K562 (cell line): ENCODE data around the gene KCTD16. TPM values are rescaled to one million over a fixed set of nuclear protein-coding genes. Genes with fewer than 3 reads are reported as not detected.

Source experiments
- ATAC-seq: fragments of 200-7000 bp; cut with Tn5 transposase; 3 replicates; pipeline ENCODE4 v1.9.1; 2020; ENCODE audit warnings: moderate library complexity
- BruUV-seq: library from RNA; stranded (reverse); fragments of 400-500 nt; replicated peaks from 2 replicates; lab custom pipeline; 2021; lab: Mats Ljungman, UMichigan
- CTCF ChIA-PET: fragments of 300-600 bp; formaldehyde crosslinking; extraction: SDS; loops from one replicate; lab custom pipeline; 2021; ENCODE audit warnings: low intra/inter-chr PET ratio; lab: Yijun Ruan, JAX
- POLR2A ChIA-PET: fragments of 300-600, 350-650 bp; sonication (Branson Sonifier 250); formaldehyde crosslinking; extraction: SDS; loops from one replicate; lab custom pipeline; 2021; ENCODE audit warnings: antibody characterized with exemption, inconsistent platforms; lab: Yijun Ruan, JAX
- DNase-seq, 4 experiments: peaks; one replicate each; pipeline versions ENCODE4 v3.0.0 to v3.0.0-alpha.2; 2011 to 2018; ENCODE audit warnings: low spot score in 3 of 4, mixed read lengths in 3 of 4; ENCODE audit errors: extremely low read depth in 1 of 4
- FAIRE-seq: peaks from 2 replicates; lab custom pipeline; 2011; peaks lifted over from hg19 to GRCh38; lab: Jason Lieb, UNC
- H2AFZ ChIP-seq: 2 replicates; pipeline ENCODE4 v1.6.0; 2011; ENCODE audit warnings: low read depth, low read length, control low read depth, inconsistent platforms
- H3K27ac ChIP-seq: fragments of 200-600 bp; 3 replicates; pipeline ENCODE4 v1.8.0; 2011; ENCODE audit warnings: low read depth, mild to moderate bottlenecking, control low read depth, inconsistent platforms, low read length, moderate library complexity, mixed read lengths; ENCODE audit errors: extremely low read depth
- H3K27me3 ChIP-seq, 2 experiments: fragments of 300-600 bp in 1 of 2; 2 replicates in 1 of 2; 3 replicates in 1 of 2; pipeline versions ENCODE4 v1.6.0 to v1.8.0; 2011; ENCODE audit warnings: inconsistent platforms in 2 of 2, low read length in 2 of 2, mild to moderate bottlenecking in 1 of 2, mixed read lengths in 1 of 2, moderate library complexity in 1 of 2; ENCODE audit not compliant: control insufficient read depth in 2 of 2, insufficient read depth in 2 of 2
- H3K36me3 ChIP-seq: fragments of 300-600 bp; 3 replicates; pipeline ENCODE4 v1.8.0; 2011; ENCODE audit warnings: mild to moderate bottlenecking, low read length, inconsistent platforms; ENCODE audit not compliant: control insufficient read depth, insufficient read depth
- H3K4me1 ChIP-seq, 2 experiments: fragments of 200-600 bp in 1 of 2; replicated peaks in 1 of 2; 2 replicates in 1 of 2; 3 replicates in 1 of 2; pipeline versions ENCODE4 v1.5.1 to v1.8.0; 2011; ENCODE audit warnings: inconsistent platforms in 2 of 2, low read length in 2 of 2, mild to moderate bottlenecking in 1 of 2, mixed read lengths in 1 of 2, moderate library complexity in 1 of 2; ENCODE audit not compliant: control insufficient read depth in 2 of 2, insufficient read depth in 2 of 2
- H3K4me2 ChIP-seq: 2 replicates; pipeline ENCODE4 v1.6.1; 2011; ENCODE audit warnings: low read length, control low read depth, inconsistent platforms, mixed read lengths; ENCODE audit not compliant: insufficient read depth
- H3K4me3 ChIP-seq: fragments of 200-600 bp; sonication (generic), shearing (Covaris generic); 2 replicates; pipeline ENCODE4 v1.5.1; 2016; ENCODE audit warnings: control low read depth, inconsistent platforms
- H3K79me2 ChIP-seq: fragments of 200-600 bp; 3 replicates; pipeline ENCODE4 v1.8.0; 2011; ENCODE audit warnings: low read length, inconsistent platforms; ENCODE audit not compliant: control insufficient read depth, insufficient read depth
- H3K9ac ChIP-seq, 2 experiments: 2 replicates each; pipeline versions ENCODE4 v1.6.0 to v1.6.1; 2011; ENCODE audit warnings: low read depth in 2 of 2, low read length in 2 of 2, control low read depth in 1 of 2, inconsistent platforms in 1 of 2, mild to moderate bottlenecking in 1 of 2, mixed read lengths in 1 of 2; ENCODE audit not compliant: insufficient read depth in 1 of 2
- H3K9me1 ChIP-seq: one replicate; pipeline ENCODE4 v1.6.0; 2011; ENCODE audit warnings: inconsistent platforms, mild to moderate bottlenecking, low read length, moderate library complexity; ENCODE audit not compliant: control insufficient read depth, insufficient read depth
- H3K9me3 ChIP-seq: replicated peaks from 2 replicates; pipeline ENCODE4 v1.5.1; 2011; ENCODE audit warnings: low read depth, low read length, inconsistent platforms; ENCODE audit not compliant: control insufficient read depth, insufficient read depth
- H4K20me1 ChIP-seq: replicated peaks from 2 replicates; pipeline ENCODE4 v1.6.1; 2011; ENCODE audit warnings: low read length, inconsistent platforms, mixed read lengths; ENCODE audit not compliant: control insufficient read depth, insufficient read depth
- CHD1 ChIP-seq: fragments of 200-600 bp; sonication (generic); IDR thresholded peaks from one replicate; pipeline ENCODE4 v1.6.1; 2012; ENCODE audit warnings: mild to moderate bottlenecking, moderate library complexity, low read length, inconsistent platforms
- HIVEP1 ChIP-seq: fragments of 250-450 bp; sonication (Bioruptor Pico); IDR thresholded peaks from 2 replicates; pipeline ENCODE4 v1.4.0; 2020; ENCODE audit warnings: mild to moderate bottlenecking
- NFIC ChIP-seq: fragments of 450-650 bp; IDR thresholded peaks from 2 replicates; pipeline ENCODE4 v1.6.1; 2017; ENCODE audit warnings: mild to moderate bottlenecking, inconsistent platforms
- NUFIP1 ChIP-seq: fragments of 450-650 bp; IDR thresholded peaks from 2 replicates; pipeline ENCODE4 v1.6.1; 2018; ENCODE audit not compliant: partially characterized antibody
- PHTF2 ChIP-seq: fragments of 250-450 bp; sonication (Bioruptor Pico); IDR thresholded peaks from 2 replicates; pipeline ENCODE4 v1.5.0; 2021; ENCODE audit warnings: mild to moderate bottlenecking
- RBBP5 ChIP-seq: fragments of 200-600 bp; sonication (generic); IDR thresholded peaks from 2 replicates; pipeline ENCODE4 v1.6.1; 2012; ENCODE audit warnings: borderline replicate concordance, mild to moderate bottlenecking, low read length, control low read depth, inconsistent platforms; ENCODE audit not compliant: insufficient read depth, poor library complexity, severe bottlenecking
- ZBTB1 ChIP-seq: sonication (generic); formaldehyde crosslinking; IDR thresholded peaks from 2 replicates; pipeline ENCODE4 v1.8.1; 2023; ENCODE audit warnings: missing genetic modification reagents, low read depth, mild to moderate bottlenecking, borderline replicate concordance
- ZBTB17 ChIP-seq: fragments of 450-650 bp; formaldehyde crosslinking; IDR thresholded peaks from 2 replicates; pipeline ENCODE4 v1.4.0; 2020; ENCODE audit warnings: mild to moderate bottlenecking
- WGBS: fragments of 100-300 bp; shearing (Covaris generic); methylation state at CpG from one replicate; pipeline ENCODE4 v1.1.6; 2016; ENCODE audit warnings: low coverage, mixed read lengths; ENCODE audit not compliant: insufficient coverage; ENCODE audit errors: missing lambda C conversion rate; 5-methylcytosine and 5-hydroxymethylcytosine counted together
- in situ Hi-C: fragments of 300-500 bp; cut with MboI; formaldehyde crosslinking; loops from 4 replicates; pipeline ENCODE4 v1.15.0; 2018; ENCODE audit warnings: inconsistent platforms, mixed read lengths
- intact Hi-C: fragments of 100-400 bp; cut with micrococcal nuclease; formaldehyde crosslinking; loops from 2 replicates; pipeline ENCODE4 v1.14.2; 2022
- polyA plus RNA-seq, 8 experiments: library from polyadenylated mRNA; depleted of rRNA in 4 of 8; stranded (reverse) in 5 of 8; unstranded in 3 of 8; fragments of >200 nt; fragmentation: Nextera tagmentation in 2 of 8; fragmentation: Illumina TruSeq in 1 of 8; extraction: Ambion mirVana in 2 of 8; extraction: Trizol in 1 of 8; gene quantifications; 2 replicates each; pipeline versions ENCODE4 v1.2.1 to v1.2.3, GENCODE V29; 2011 to 2014; ENCODE audit warnings: inconsistent platforms in 1 of 8, missing spikeins in 1 of 8
- total RNA-seq, 7 experiments: library from RNA; depleted of rRNA in 6 of 7; stranded (reverse); fragments of >200 nt in 6 of 7; fragmentation: Illumina TruSeq in 2 of 7; extraction: Trizol in 2 of 7; gene quantifications; 2 replicates each; pipeline versions ENCODE4 v1.2.1 to v1.2.3, GENCODE V29; 2011 to 2021; ENCODE audit warnings: low replicate concordance in 1 of 7
- TF ChIP-seq, protein P1 (sequence below): fragments of 450-650 bp; IDR thresholded peaks from 2 replicates; pipeline ENCODE4 v1.6.1; 2017; ENCODE audit warnings: antibody characterized with exemption, mild to moderate bottlenecking
- TF ChIP-seq, protein P2 (sequence below): sonication (generic); formaldehyde crosslinking; IDR thresholded peaks from 2 replicates; pipeline ENCODE4 v1.8.0; 2022; ENCODE audit warnings: missing genetic modification reagents, mild to moderate bottlenecking, borderline replicate concordance
- TF ChIP-seq, protein P3 (sequence below): sonication (generic); formaldehyde crosslinking; IDR thresholded peaks from 2 replicates; pipeline ENCODE4 v1.8.1; 2022; ENCODE audit warnings: missing genetic modification reagents
- TF ChIP-seq, protein P4 (sequence below): fragments of 450-650 bp; IDR thresholded peaks from 2 replicates; pipeline ENCODE4 v1.6.1; 2017; ENCODE audit warnings: antibody characterized with exemption

The KCTD16 gene
- total and polyA plus RNA-seq, 9 of the 15 experiments (the other 6 are each of a cell fraction or from before 2014, with no cell fraction given), result 0.04 TPM; not detected in 8

DNA sequence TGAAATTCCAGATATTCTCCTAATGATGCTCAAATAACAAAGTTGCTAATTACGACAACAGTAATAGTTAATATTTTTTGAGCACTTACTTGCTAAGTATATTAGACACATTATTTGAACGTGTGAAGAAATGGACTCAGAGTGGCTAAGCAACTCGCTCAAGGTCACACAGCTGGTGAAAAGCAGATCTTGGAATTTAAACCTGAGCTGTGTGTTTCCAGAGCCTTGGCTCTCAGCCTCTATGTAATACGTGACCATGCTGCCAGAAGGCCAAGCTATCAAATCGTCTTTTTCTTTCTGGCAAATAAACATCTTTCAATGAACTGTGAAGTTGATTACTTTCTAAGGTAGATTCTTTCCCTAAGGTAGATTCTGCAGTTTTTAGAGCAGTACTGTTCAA lies 61.6 kb downstream of the KCTD16 start (continued):
- TF ChIP-seq ZBTB1 (CRISPR knock-in tag), result no peak

DNA sequence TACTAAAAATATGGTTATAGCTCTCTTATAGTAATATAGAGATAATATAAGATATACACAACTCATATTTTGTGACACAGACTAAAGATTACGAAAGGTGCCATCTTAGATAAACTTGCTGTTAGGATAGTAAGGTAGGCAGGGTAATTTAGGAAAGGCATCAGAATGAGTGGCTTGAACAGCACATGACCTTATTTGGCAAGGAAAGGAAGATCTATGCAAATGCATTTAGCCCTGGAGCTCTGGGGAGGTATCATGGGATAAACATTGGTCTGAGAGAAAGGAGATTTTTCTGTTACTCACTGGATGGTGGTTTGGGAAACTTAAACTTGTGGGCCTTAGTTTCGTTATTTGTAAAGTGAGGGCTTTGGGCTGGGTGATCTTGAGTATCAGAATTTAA lies 65.8 kb downstream of the KCTD16 start:
- H3K27me3 ChIP-seq, result no peaks in the 10 kb centered on the region
- POLR2A ChIA-PET, result no interaction called here
- H3K4me2 ChIP-seq, result no peak overlapping the region
- no peaks in the 10 kb centered on the region for H3K79me2 ChIP-seq
- H2AFZ ChIP-seq, result no peak overlapping the region
- CTCF ChIA-PET, result no interaction called here
- no peak for DNase-seq
- no peak overlapping the region for H3K27ac ChIP-seq
- no peaks in the 10 kb centered on the region for H3K9me1 ChIP-seq
- no peak for FAIRE-seq
- no TSS peak for BruUV-seq
- no peaks in the 10 kb centered on the region for H3K9me3 ChIP-seq
- H4K20me1 ChIP-seq, result no peaks in the 10 kb centered on the region
- in situ Hi-C loops (no loop called here), intact Hi-C loops (no loop called here)
- no peak for ATAC-seq
- H3K9ac ChIP-seq, result no peak overlapping the region
- no peaks in the 10 kb centered on the region for H3K4me1 ChIP-seq
- H3K36me3 ChIP-seq, result no peaks in the 10 kb centered on the region
- 0% methylated on average over 2 of the region's 2 CpGs for WGBS
- no peak overlapping the region for H3K4me3 ChIP-seq
- TF ChIP-seq NUFIP1 (no peak), PHTF2 (CRISPR knock-in tag) (no peak), NFIC (no peak), RBBP5 (no peak), ZBTB17 (no peak), CHD1 (no peak), HIVEP1 (no peak)
- TF ChIP-seq, protein P1, sequence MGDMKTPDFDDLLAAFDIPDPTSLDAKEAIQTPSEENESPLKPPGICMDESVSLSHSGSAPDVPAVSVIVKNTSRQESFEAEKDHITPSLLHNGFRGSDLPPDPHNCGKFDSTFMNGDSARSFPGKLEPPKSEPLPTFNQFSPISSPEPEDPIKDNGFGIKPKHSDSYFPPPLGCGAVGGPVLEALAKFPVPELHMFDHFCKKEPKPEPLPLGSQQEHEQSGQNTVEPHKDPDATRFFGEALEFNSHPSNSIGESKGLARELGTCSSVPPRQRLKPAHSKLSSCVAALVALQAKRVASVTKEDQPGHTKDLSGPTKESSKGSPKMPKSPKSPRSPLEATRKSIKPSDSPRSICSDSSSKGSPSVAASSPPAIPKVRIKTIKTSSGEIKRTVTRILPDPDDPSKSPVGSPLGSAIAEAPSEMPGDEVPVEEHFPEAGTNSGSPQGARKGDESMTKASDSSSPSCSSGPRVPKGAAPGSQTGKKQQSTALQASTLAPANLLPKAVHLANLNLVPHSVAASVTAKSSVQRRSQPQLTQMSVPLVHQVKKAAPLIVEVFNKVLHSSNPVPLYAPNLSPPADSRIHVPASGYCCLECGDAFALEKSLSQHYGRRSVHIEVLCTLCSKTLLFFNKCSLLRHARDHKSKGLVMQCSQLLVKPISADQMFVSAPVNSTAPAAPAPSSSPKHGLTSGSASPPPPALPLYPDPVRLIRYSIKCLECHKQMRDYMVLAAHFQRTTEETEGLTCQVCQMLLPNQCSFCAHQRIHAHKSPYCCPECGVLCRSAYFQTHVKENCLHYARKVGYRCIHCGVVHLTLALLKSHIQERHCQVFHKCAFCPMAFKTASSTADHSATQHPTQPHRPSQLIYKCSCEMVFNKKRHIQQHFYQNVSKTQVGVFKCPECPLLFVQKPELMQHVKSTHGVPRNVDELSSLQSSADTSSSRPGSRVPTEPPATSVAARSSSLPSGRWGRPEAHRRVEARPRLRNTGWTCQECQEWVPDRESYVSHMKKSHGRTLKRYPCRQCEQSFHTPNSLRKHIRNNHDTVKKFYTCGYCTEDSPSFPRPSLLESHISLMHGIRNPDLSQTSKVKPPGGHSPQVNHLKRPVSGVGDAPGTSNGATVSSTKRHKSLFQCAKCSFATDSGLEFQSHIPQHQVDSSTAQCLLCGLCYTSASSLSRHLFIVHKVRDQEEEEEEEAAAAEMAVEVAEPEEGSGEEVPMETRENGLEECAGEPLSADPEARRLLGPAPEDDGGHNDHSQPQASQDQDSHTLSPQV, result no peak
- TF ChIP-seq, protein P2, sequence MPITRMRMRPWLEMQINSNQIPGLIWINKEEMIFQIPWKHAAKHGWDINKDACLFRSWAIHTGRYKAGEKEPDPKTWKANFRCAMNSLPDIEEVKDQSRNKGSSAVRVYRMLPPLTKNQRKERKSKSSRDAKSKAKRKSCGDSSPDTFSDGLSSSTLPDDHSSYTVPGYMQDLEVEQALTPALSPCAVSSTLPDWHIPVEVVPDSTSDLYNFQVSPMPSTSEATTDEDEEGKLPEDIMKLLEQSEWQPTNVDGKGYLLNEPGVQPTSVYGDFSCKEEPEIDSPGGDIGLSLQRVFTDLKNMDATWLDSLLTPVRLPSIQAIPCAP, result no peak
- TF ChIP-seq, protein P3, sequence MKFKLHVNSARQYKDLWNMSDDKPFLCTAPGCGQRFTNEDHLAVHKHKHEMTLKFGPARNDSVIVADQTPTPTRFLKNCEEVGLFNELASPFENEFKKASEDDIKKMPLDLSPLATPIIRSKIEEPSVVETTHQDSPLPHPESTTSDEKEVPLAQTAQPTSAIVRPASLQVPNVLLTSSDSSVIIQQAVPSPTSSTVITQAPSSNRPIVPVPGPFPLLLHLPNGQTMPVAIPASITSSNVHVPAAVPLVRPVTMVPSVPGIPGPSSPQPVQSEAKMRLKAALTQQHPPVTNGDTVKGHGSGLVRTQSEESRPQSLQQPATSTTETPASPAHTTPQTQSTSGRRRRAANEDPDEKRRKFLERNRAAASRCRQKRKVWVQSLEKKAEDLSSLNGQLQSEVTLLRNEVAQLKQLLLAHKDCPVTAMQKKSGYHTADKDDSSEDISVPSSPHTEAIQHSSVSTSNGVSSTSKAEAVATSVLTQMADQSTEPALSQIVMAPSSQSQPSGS (CRISPR knock-in tag), result no peak
- TF ChIP-seq, protein P4, sequence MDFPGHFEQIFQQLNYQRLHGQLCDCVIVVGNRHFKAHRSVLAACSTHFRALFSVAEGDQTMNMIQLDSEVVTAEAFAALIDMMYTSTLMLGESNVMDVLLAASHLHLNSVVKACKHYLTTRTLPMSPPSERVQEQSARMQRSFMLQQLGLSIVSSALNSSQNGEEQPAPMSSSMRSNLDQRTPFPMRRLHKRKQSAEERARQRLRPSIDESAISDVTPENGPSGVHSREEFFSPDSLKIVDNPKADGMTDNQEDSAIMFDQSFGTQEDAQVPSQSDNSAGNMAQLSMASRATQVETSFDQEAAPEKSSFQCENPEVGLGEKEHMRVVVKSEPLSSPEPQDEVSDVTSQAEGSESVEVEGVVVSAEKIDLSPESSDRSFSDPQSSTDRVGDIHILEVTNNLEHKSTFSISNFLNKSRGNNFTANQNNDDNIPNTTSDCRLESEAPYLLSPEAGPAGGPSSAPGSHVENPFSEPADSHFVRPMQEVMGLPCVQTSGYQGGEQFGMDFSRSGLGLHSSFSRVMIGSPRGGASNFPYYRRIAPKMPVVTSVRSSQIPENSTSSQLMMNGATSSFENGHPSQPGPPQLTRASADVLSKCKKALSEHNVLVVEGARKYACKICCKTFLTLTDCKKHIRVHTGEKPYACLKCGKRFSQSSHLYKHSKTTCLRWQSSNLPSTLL, result no peak
